Measurements from ENCODE around the gene UCN3.

Gene UCN3

GRCh38 chr10:5346881-5347280 is 17.9 kb upstream of the UCN3 start:
- no peaks in the 10 kb centered on the region for H3K4me1 Mint-ChIP-seq
- H3K27me3 Mint-ChIP-seq, result peaks cover 19% of the 10 kb centered on the region
- no peak overlapping the region for H3K27ac Mint-ChIP-seq (ENCODE audit: low read depth)
- H3K9me3 Mint-ChIP-seq, result no peaks in the 10 kb centered on the region
- DNase-seq (ENCODE audit: low spot score in 2 of 2) (no peak), ATAC-seq (replicated peaks; ENCODE audit: extremely low read depth, poor library complexity, severe bottlenecking) (no peak)
- no peak overlapping the region for H3K4me3 Mint-ChIP-seq
- no peaks in the 10 kb centered on the region for H3K36me3 Mint-ChIP-seq (ENCODE audit: insufficient read depth)

DNA sequence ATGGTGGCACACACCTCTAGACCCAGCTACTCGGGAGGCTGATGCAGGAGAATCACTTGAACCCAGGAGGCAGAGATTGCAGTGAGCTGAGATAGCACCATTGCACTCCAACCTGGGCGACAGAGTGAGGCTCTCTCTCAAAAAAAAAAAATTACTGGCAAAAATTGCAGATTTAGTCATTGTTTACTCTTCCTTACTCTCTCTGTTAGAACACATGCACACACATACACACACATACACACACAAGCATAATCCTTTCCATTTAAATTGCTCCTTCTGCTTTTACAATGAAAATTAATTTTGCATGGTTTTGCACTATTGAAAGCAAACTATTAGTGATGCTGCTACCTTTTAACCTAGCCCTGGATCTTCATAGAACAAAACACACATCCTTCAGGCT is 15.4 kb upstream of the UCN3 start:
- Mint-ChIP-seq H3K27ac (ENCODE audit: low read depth) (no peak overlapping the region), H3K4me3 (no peak overlapping the region), H3K27me3 (peaks cover 15% of the 10 kb centered on the region), H3K36me3 (ENCODE audit: insufficient read depth) (no peaks in the 10 kb centered on the region), H3K4me1 (no peaks in the 10 kb centered on the region), H3K9me3 (no peaks in the 10 kb centered on the region)
- DNase-seq (ENCODE audit: low spot score in 2 of 2) (no peak), ATAC-seq (replicated peaks; ENCODE audit: extremely low read depth, poor library complexity, severe bottlenecking) (no peak)

DNA sequence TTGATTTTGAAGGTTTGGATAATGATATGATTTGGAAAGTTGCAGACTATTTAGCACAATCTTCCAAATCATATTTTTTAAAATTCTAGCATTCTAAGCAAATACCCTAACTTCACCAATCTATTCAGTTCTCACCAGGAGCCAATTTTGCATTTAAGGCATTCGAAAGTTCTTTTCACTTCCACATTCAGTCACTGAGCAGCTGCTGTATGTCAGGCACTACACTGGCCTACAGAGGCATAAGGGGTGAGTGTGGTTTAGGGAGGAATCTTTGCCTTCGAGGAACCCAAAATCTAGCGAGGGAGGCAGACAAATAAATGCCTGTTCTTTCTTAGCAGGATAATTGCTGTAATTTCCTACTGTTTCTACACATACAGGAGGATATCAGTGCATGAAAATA is 10.7 kb upstream of the UCN3 start:
- no peaks in the 10 kb centered on the region for H3K4me1 Mint-ChIP-seq
- H3K27ac Mint-ChIP-seq (ENCODE audit: low read depth), result no peak overlapping the region
- no peaks in the 10 kb centered on the region for H3K9me3 Mint-ChIP-seq
- ATAC-seq (replicated peaks; ENCODE audit: extremely low read depth, poor library complexity, severe bottlenecking) (no peak), DNase-seq (ENCODE audit: low spot score in 2 of 2) (no peak)
- no peak overlapping the region for H3K4me3 Mint-ChIP-seq
- H3K36me3 Mint-ChIP-seq (ENCODE audit: insufficient read depth), result no peaks in the 10 kb centered on the region
- peaks cover 57% of the 10 kb centered on the region for H3K27me3 Mint-ChIP-seq

DNA sequence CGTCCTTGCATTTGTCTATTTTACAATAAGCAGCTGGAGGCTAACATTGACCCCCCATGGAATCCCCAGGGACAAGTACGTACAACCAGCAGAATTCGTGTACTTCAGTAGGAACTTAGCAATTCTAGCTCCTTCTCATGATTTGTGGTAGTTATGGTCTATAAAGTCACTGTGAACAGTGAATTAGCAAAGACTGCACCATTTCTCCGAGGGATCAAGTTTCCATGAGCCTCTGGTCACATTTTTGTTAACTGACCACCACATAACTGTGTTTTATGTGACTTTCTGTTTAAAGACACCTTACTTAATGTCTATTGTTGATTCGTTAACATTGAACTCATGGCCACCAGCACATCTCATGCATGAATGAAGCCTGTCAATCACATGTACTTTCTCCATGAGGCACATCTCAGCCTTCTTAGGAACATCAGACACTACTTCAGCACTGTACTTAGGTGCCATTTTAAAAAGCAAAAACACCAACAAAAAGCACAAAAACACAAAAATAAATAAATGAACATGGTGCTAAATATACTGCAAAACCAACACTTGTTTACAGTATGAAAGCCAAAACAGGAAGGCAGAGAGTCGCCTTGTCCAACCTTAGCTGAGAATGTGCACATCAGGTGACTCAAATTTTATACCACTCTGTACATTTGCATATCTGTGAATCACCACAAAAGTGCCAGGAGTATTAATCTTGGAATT is 9.0 kb upstream of the UCN3 start:
- Mint-ChIP-seq H3K27me3 (peaks cover 60% of the 10 kb centered on the region), H3K4me3 (no peak overlapping the region), H3K9me3 (no peaks in the 10 kb centered on the region), H3K4me1 (no peaks in the 10 kb centered on the region), H3K27ac (ENCODE audit: low read depth) (no peak overlapping the region), H3K36me3 (ENCODE audit: insufficient read depth) (no peaks in the 10 kb centered on the region)
- DNase-seq (ENCODE audit: low spot score in 2 of 2) (no peak), ATAC-seq (replicated peaks; ENCODE audit: extremely low read depth, poor library complexity, severe bottlenecking) (no peak)

- H3K27me3 Mint-ChIP-seq, result peaks cover 63% of the 10 kb centered on the region
- no peak for DNase-seq (ENCODE audit: low spot score in 2 of 2)
- H3K9me3 Mint-ChIP-seq, result no peaks in the 10 kb centered on the region
- no peaks in the 10 kb centered on the region for H3K36me3 Mint-ChIP-seq (ENCODE audit: insufficient read depth)
- no peak for ATAC-seq (replicated peaks; ENCODE audit: extremely low read depth, poor library complexity, severe bottlenecking)
- H3K4me1 Mint-ChIP-seq, result no peaks in the 10 kb centered on the region
- H3K4me3 Mint-ChIP-seq, result no peak overlapping the region
- H3K27ac Mint-ChIP-seq (ENCODE audit: low read depth), result no peak overlapping the region
Measured at GRCh38 chr10:5356302-5356763, 8.4 kb upstream of the UCN3 start.

GRCh38 chr10:5360318-5360915 is 4.3 kb upstream of the UCN3 start:
- Mint-ChIP-seq H3K36me3 (ENCODE audit: insufficient read depth) (no peaks in the 10 kb centered on the region), H3K27me3 (peaks cover 68% of the 10 kb centered on the region), H3K27ac (ENCODE audit: low read depth) (no peak overlapping the region), H3K4me1 (no peaks in the 10 kb centered on the region), H3K4me3 (no peak overlapping the region), H3K9me3 (no peaks in the 10 kb centered on the region)
- no peak for DNase-seq (ENCODE audit: low spot score in 2 of 2)
- ATAC-seq (replicated peaks; ENCODE audit: extremely low read depth, poor library complexity, severe bottlenecking), result no peak

DNA sequence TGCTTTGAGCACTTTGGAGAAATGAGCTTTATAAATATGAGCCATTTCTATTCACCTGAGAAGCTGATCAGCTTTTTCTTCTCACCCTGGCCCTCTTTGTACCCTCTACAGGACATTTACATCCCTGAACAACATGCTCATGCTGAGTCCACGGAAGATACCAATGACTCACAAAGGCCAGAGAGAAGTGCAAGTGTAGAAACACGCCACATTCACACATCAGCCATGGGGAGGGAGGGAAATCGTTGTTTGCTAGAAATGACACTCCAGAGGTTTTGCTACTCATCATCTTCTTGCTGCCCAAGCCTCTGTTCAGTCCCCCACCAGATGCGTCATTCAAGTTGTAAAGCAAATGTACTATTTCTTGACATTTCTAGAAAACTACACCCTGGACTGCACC is 2.8 kb upstream of the UCN3 start:
- DNase-seq (ENCODE audit: low spot score in 2 of 2), result no peak

DNA sequence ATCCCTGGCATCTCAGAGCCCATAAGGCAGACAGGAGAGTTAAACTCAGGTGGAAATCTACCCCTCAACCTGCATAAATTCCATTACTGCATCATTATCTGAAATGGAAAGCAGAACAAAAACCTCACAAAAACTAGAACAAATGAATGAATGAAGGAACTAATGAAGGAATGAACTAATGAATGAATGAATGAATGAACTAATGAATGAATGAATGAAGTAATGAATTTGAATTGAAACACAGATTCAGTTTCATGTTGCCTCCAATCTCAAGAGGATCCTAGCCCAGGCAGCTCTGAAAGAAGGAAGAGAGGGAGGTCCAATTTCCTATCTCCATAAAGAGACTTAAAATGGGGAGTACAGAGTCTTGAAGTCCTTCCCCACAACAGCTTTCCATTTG is 1.9 kb upstream of the UCN3 start:
- ATAC-seq (replicated peaks; ENCODE audit: extremely low read depth, poor library complexity, severe bottlenecking) (no peak), DNase-seq (ENCODE audit: low spot score in 2 of 2) (no peak)
- Mint-ChIP-seq H3K4me3 (no peak overlapping the region), H3K36me3 (ENCODE audit: insufficient read depth) (no peaks in the 10 kb centered on the region), H3K27ac (ENCODE audit: low read depth) (no peak overlapping the region), H3K9me3 (no peaks in the 10 kb centered on the region), H3K27me3 (peaks cover 44% of the 10 kb centered on the region), H3K4me1 (no peaks in the 10 kb centered on the region)

More for the DNA sequence above, 2.8 kb upstream of the UCN3 start:
- Mint-ChIP-seq H3K9me3 (no peaks in the 10 kb centered on the region), H3K4me1 (no peaks in the 10 kb centered on the region), H3K27me3 (peaks cover 53% of the 10 kb centered on the region), H3K36me3 (ENCODE audit: insufficient read depth) (no peaks in the 10 kb centered on the region), H3K27ac (ENCODE audit: low read depth) (no peak overlapping the region), H3K4me3 (no peak overlapping the region)
- no peak for ATAC-seq (replicated peaks; ENCODE audit: extremely low read depth, poor library complexity, severe bottlenecking)

DNA sequence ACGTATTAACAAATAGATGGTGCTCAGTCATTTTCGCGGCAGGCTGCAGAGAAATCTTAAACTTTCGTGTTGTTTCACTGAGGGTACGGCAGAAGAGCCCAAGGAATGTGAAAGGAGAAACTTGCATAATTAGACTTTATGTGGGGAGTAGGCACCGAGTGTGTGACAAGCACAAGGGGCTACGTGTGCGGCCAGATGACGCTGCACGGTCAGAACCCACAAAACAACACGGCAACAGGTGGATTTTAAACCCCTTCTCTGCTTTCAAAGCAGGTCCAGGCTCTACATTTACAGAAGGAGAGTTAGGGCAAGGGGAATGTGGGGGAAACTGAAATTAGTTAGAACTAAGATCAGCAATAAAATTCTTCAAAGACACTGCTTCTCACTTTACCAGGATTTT is 392 bp upstream of the UCN3 start:
- DNase-seq (ENCODE audit: low spot score in 2 of 2), result no peak
- Mint-ChIP-seq H3K27ac (ENCODE audit: low read depth) (no peak overlapping the region), H3K4me1 (no peaks in the 10 kb centered on the region), H3K4me3 (no peak overlapping the region), H3K9me3 (no peaks in the 10 kb centered on the region), H3K27me3 (peaks cover 35% of the 10 kb centered on the region), H3K36me3 (ENCODE audit: insufficient read depth) (no peaks in the 10 kb centered on the region)
- no peak for ATAC-seq (replicated peaks; ENCODE audit: extremely low read depth, poor library complexity, severe bottlenecking)

DNA sequence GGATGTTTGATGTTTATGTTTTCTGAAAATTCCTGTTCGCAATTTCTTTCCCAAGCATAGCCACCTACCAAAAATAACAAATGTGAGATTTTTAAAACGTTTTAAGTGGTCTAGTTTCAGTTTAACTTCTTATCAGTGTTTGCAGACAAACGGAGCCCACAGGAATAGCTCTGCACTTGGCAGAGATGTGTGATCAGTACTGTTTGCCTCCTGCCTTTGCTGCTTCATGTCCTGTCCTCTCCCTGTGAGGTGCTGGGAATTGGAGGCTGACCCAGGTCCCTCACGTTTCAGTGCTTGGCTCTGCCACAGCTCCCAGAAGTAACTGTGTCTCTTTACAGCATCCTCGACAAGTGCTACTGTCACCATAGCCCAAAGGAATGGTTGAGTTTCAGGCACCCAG is 1.2 kb downstream of the UCN3 start:
- no peak overlapping the region for H3K27ac Mint-ChIP-seq (ENCODE audit: low read depth)
- peaks cover 8% of the 10 kb centered on the region for H3K9me3 Mint-ChIP-seq
- no peaks in the 10 kb centered on the region for H3K36me3 Mint-ChIP-seq (ENCODE audit: insufficient read depth)
- no peak overlapping the region for H3K4me3 Mint-ChIP-seq
- no peak for ATAC-seq (replicated peaks; ENCODE audit: extremely low read depth, poor library complexity, severe bottlenecking)
- peaks cover 19% of the 10 kb centered on the region for H3K27me3 Mint-ChIP-seq
- no peaks in the 10 kb centered on the region for H3K4me1 Mint-ChIP-seq
- DNase-seq (ENCODE audit: low spot score in 2 of 2), result no peak

GRCh38 chr10:5369362-5370158 is 4.8 kb downstream of the UCN3 start:
- Mint-ChIP-seq H3K4me1 (no peaks in the 10 kb centered on the region), H3K27ac (ENCODE audit: low read depth) (no peak overlapping the region), H3K9me3 (peaks cover 8% of the 10 kb centered on the region), H3K36me3 (ENCODE audit: insufficient read depth) (no peaks in the 10 kb centered on the region), H3K4me3 (no peak overlapping the region), H3K27me3 (peaks cover 10% of the 10 kb centered on the region)
- DNase-seq (ENCODE audit: low spot score in 2 of 2) (no peak), ATAC-seq (replicated peaks; ENCODE audit: extremely low read depth, poor library complexity, severe bottlenecking) (no peak)

- no peak overlapping the region for H3K27ac Mint-ChIP-seq (ENCODE audit: low read depth)
- H3K9me3 Mint-ChIP-seq, result peaks cover 8% of the 10 kb centered on the region
- H3K4me3 Mint-ChIP-seq, result no peak overlapping the region
- ATAC-seq (replicated peaks; ENCODE audit: extremely low read depth, poor library complexity, severe bottlenecking), result no peak
- H3K4me1 Mint-ChIP-seq, result no peaks in the 10 kb centered on the region
- DNase-seq (ENCODE audit: low spot score in 2 of 2), result no peak
- peaks cover 14% of the 10 kb centered on the region for H3K27me3 Mint-ChIP-seq
- no peaks in the 10 kb centered on the region for H3K36me3 Mint-ChIP-seq (ENCODE audit: insufficient read depth)
Measured at GRCh38 chr10:5370493-5371352, 6.0 kb downstream of the UCN3 start.

Data from central memory CD8-positive, alpha-beta T cell (primary cell).